CD4-positive, alpha-beta memory T cell (primary cell): ENCODE results near the gene LIG3. TPM values are rescaled to one million over a fixed set of nuclear protein-coding genes. Genes with fewer than 3 reads are reported as not detected.
A peak's percentile ranks its signal among the peaks of the same experiment; 100 is the strongest.
"Not testable (repeated sequence)": the region's sequence is repeated elsewhere in the genome, so short reads cannot be mapped to it uniquely, and the experiment has no call there.

ENCODE experiments used
- CTCF ChIA-PET: fragments of 350-600 bp; sonication (Branson Sonifier 250); formaldehyde crosslinking; loops from one replicate; lab custom pipeline; 2021; ENCODE audit warnings: inconsistent platforms; ENCODE audit not compliant: partially characterized antibody; lab: Charles Lee
- POLR2A ChIA-PET: fragments of 350-600 bp; sonication (Branson Sonifier 250); formaldehyde crosslinking; loops from one replicate; lab custom pipeline; 2021; ENCODE audit not compliant: partially characterized antibody; lab: Charles Lee
- DNase-seq, 5 donors: peaks; one replicate each; pipeline versions ENCODE4 v3.0.0 to v3.0.0-alpha.2; 2020 to 2022; ENCODE audit warnings: mixed read lengths in 1 of 5
- H3K27ac ChIP-seq: one replicate; pipeline ENCODE4 v1.7.0; 2013; ENCODE audit warnings: low read depth, low read length
- H3K27me3 ChIP-seq: 2 replicates; pipeline ENCODE4 v1.7.0; 2013; ENCODE audit warnings: mild to moderate bottlenecking, low read length, moderate library complexity; ENCODE audit not compliant: insufficient read depth
- H3K36me3 ChIP-seq: 2 replicates; pipeline ENCODE4 v1.7.0; 2013; ENCODE audit warnings: mild to moderate bottlenecking, low read length, moderate library complexity; ENCODE audit not compliant: insufficient read depth
- H3K4me1 ChIP-seq: 2 replicates; pipeline ENCODE4 v1.7.0; 2013; ENCODE audit warnings: mild to moderate bottlenecking, low read length, moderate library complexity; ENCODE audit not compliant: insufficient read depth
- H3K4me3 ChIP-seq, 2 donors: one replicate each; pipeline ENCODE4 v1.7.0; 2013; ENCODE audit warnings: low read length in 2 of 2, mild to moderate bottlenecking in 1 of 2
- H3K9me3 ChIP-seq, 2 donors: one replicate each; pipeline ENCODE4 v1.7.0; 2013; ENCODE audit warnings: low read length in 2 of 2, control low read depth in 1 of 2; ENCODE audit not compliant: control insufficient read depth in 1 of 2
- H3K27ac Mint-ChIP-seq, 7 donors: one replicate each; pipeline ENCODE4 v1.8.0; 2020 to 2021; ENCODE audit warnings: mixed read lengths in 7 of 7, mild to moderate bottlenecking in 6 of 7, inconsistent platforms in 3 of 7, moderate library complexity in 3 of 7
- H3K27me3 Mint-ChIP-seq, 2 donors: one replicate each; pipeline ENCODE4 v1.8.0; 2020 to 2021; ENCODE audit warnings: mixed read lengths in 2 of 2
- H3K36me3 Mint-ChIP-seq, 2 donors: one replicate each; pipeline ENCODE4 v1.8.0; 2020 to 2021; ENCODE audit warnings: mixed read lengths in 2 of 2, inconsistent platforms in 1 of 2, mild to moderate bottlenecking in 1 of 2
- H3K4me1 Mint-ChIP-seq, 4 donors: one replicate each; pipeline ENCODE4 v1.8.0; 2020 to 2021; ENCODE audit warnings: mixed read lengths in 4 of 4, mild to moderate bottlenecking in 1 of 4
- H3K4me3 Mint-ChIP-seq, 8 donors: one replicate each; pipeline ENCODE4 v1.8.0; 2020 to 2021; ENCODE audit warnings: mixed read lengths in 8 of 8, mild to moderate bottlenecking in 7 of 8, moderate library complexity in 6 of 8, inconsistent platforms in 3 of 8
- H3K9me3 Mint-ChIP-seq, 8 donors: one replicate each; pipeline ENCODE4 v1.8.0; 2020 to 2021; ENCODE audit warnings: mixed read lengths in 8 of 8, mild to moderate bottlenecking in 5 of 8, inconsistent platforms in 3 of 8, moderate library complexity in 1 of 8
- intact Hi-C: fragments of 100-400 bp; cut with micrococcal nuclease; formaldehyde crosslinking; loops from one replicate; pipeline ENCODE4 v1.15.1; 2023
- polyA plus RNA-seq, 2 donors: library from polyadenylated mRNA; unstranded; fragments of 300-500 nt; fragmentation: Illumina TruSeq; gene quantifications; one replicate each; pipeline ENCODE4 v1.2.3, GENCODE V29; 2021
- total RNA-seq, 2 experiments: library from RNA; stranded (reverse); gene quantifications; one replicate each; pipeline ENCODE4 v1.2.3, GENCODE V29; 2021

The LIG3 gene
- total and polyA plus RNA-seq, 4 experiments from 2014 or later = 7.7 to 50.8 (median 29.1) TPM

DNA sequence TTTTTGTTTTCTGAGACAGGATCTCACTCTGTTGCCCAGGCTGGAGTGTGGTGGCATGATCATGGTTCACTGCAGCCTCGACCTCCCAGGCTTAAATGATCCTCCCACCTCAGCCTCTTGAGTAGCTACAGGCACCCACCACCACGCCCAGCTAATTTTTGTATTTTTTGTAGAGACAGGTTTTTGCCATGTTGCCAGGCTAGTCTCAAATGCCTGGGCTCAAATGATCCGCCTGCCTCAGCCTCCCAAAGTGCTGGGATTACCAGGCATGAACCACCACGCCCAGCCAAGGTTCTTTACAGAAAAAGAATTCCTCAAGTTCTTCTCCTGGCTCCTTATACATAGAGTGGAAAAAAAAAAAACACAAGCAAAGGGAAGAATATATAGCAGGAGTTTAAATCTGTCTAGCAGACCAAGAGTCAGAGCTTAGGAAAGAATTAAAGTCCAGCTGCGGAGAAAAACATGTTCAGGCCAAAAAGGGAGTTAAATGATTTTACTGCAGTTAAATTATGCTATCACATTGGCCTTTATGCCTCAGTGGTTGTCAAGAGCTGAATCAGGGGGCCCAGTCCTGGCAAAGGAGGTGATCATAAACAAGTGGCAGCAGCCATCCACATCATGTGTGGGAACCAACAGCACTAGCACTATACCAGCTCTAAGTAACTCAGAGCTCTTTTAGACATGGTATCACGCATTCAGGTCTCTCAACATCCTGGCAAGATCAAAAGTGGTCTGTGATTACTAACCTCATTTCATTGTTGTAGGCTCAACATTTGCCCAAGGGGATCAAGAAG lies 39.3 kb downstream of the LIG3 start:
- Histone ChIP-seq H3K9me3 (no peaks in the 10 kb centered on the region), H3K27ac (no peak overlapping the region), H3K36me3 (peaks cover 47% of the 10 kb centered on the region), H3K4me1 (peaks cover 42% of the 10 kb centered on the region), H3K27me3 (no peaks in the 10 kb centered on the region), H3K4me3 (no peak overlapping the region)
- ChIA-PET POLR2A (interaction anchor here (0.9 to 4.5 kb wide), 7 partner anchors 10 to 69 kb away, joined by 3 to 107 read pairs (median 4); partner anchors contain the start of gene RFFL), CTCF (interaction anchor here (0.6 to 2.8 kb wide), 6 partner anchors 9 to 76 kb away, joined by 3 to 14 read pairs (median 6); partner anchors contain the start of gene RFFL)
- Mint-ChIP-seq H3K27me3 (no peaks in the 10 kb centered on the region), H3K9me3 (no peaks in the 10 kb centered on the region), H3K27ac (peak overlapping the region; percentile 7 to 97 (median 82)), H3K4me3 (no peak overlapping the region), H3K4me1 (peaks cover 42 to 68% (median 56%) of the 10 kb centered on the region in 4 donors), H3K36me3 (peaks cover 51 to 69% of the 10 kb centered on the region in 2 donors)
- no peak for DNase-seq
- intact Hi-C loops = no loop called here

DNA sequence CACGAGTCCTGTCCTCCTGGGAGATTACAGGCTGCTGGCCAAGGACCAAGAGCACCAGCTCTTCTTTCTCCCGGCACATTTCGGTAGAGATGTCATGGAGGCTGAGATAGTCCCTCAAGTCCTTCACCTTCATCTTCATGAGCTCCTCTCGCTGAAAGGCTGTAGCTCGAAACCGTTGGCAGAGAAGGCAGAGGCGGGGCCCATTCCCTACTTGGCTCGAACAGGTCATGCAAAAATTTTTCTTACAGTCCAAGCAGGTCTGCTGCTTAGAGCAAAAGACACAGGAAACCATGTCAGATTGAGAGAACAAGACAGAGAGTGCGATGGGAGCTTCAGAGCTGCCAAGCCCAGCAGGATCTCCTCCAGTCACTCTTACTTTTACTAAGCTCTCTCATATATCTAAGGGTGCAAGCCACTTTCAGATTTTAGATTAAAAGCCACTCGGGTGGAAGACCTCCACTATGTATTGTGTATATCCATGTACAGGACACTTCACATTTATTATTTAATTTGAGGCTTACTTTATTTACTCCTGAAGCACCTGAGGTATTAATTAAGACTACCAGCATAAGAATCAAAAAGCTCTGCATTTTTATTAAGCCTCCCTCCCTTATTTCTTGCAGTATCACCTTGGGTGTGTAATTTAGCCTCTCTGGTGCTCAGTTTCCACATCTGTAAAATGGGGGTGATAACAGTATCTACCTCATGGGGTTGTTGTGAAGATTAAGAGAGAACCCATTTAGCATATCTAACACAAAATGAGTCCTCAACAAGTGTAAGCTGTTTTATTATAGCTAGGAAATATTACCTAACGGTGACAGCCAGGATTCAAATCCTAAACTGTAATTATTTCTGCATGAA lies 41.4 kb downstream of the LIG3 start:
- H3K4me1 Mint-ChIP-seq = peaks cover 45 to 75% (median 59%) of the 10 kb centered on the region in 4 donors
- H3K27ac Mint-ChIP-seq = peak overlapping the region; percentile 89 to 97 (median 96)
- H3K9me3 ChIP-seq = no peaks in the 10 kb centered on the region
- CTCF ChIA-PET = interaction anchor here (1.0 to 3.3 kb wide), 17 partner anchors 7 to 384 kb away, joined by 3 to 79 read pairs (median 4); partner anchors contain the start of genes RAD51D and RFFL
- peaks cover 27% of the 10 kb centered on the region for H3K36me3 ChIP-seq
- H3K4me1 ChIP-seq = peaks cover 42% of the 10 kb centered on the region
- H3K9me3 Mint-ChIP-seq = no peaks in the 10 kb centered on the region
- peak overlapping the region; percentile 66 for H3K27ac ChIP-seq
- intact Hi-C loops = loop anchor here (1.0 to 2.0 kb wide), 4 partner anchors 15 to 68 kb away; partner anchors contain the start of gene RFFL
- H3K4me3 Mint-ChIP-seq = peak overlapping the region in 6 of 8 donors; percentile 2 to 76 (median 54)
- H3K27me3 Mint-ChIP-seq = no peaks in the 10 kb centered on the region
- H3K27me3 ChIP-seq = no peaks in the 10 kb centered on the region
- no peak for DNase-seq
- POLR2A ChIA-PET = interaction anchor here (1.0 to 4.5 kb wide), 25 partner anchors 8 to 557 kb away, joined by 3 to 107 read pairs (median 7); partner anchors contain the start of genes CCT6B, LIG3, NLE1 and PEX12
- H3K36me3 Mint-ChIP-seq = peaks cover 41 to 64% of the 10 kb centered on the region in 2 donors
- no peak overlapping the region for H3K4me3 ChIP-seq

DNA sequence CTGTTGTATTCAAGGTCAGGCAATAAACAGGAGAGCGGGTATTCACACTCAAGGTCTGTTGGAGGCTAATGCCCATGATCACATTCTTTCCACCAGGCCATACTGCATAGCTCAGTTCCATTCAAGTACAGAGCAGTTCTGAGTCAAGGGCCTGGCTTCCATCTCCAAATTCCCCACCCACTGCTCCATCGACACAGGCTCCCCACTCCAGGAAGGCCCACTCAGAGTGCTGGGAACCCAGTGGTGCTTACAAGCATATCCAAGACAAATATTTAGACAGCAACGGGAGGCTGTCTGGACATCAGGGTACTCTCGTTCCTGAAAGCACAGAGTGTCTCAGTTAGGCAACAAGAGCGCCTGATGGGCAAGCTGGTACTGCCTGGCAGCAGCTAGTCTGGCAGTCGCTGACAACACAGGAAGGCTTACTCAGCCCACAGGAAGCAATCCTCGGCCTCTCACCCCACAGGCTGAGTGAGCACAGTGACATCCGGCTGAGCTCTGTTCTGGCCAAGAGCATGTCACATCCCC lies 42.3 kb downstream of the LIG3 start:
- Mint-ChIP-seq H3K4me1 (peaks cover 45 to 70% (median 58%) of the 10 kb centered on the region in 4 donors), H3K27me3 (no peaks in the 10 kb centered on the region), H3K4me3 (peak overlapping the region; percentile 57 to 76 (median 66)), H3K9me3 (no peaks in the 10 kb centered on the region), H3K36me3 (peaks cover 33 to 58% of the 10 kb centered on the region in 2 donors), H3K27ac (peak overlapping the region; percentile 92 to 98 (median 96))
- peak; percentile 59 to 84 (median 62) for DNase-seq
- no peak overlapping the region for H3K4me3 ChIP-seq
- no peaks in the 10 kb centered on the region for H3K9me3 ChIP-seq
- intact Hi-C loops = loop anchor here (1.0 to 2.0 kb wide), 5 partner anchors 14 to 67 kb away; partner anchors contain the start of gene RFFL
- H3K27me3 ChIP-seq = no peaks in the 10 kb centered on the region
- peaks cover 42% of the 10 kb centered on the region for H3K4me1 ChIP-seq
- CTCF ChIA-PET = interaction anchor here (1.0 to 3.3 kb wide), 21 partner anchors 8 to 384 kb away, joined by 3 to 79 read pairs (median 4); partner anchors contain the start of genes RAD51D and RFFL
- H3K27ac ChIP-seq = peak overlapping the region; percentile 66
- H3K36me3 ChIP-seq = peaks cover 19% of the 10 kb centered on the region
- POLR2A ChIA-PET = interaction anchor here (0.6 to 4.5 kb wide), 32 partner anchors 8 to 556 kb away, joined by 3 to 107 read pairs (median 5); partner anchors contain the start of genes CCT6B, FNDC8, NLE1 and PEX12

DNA sequence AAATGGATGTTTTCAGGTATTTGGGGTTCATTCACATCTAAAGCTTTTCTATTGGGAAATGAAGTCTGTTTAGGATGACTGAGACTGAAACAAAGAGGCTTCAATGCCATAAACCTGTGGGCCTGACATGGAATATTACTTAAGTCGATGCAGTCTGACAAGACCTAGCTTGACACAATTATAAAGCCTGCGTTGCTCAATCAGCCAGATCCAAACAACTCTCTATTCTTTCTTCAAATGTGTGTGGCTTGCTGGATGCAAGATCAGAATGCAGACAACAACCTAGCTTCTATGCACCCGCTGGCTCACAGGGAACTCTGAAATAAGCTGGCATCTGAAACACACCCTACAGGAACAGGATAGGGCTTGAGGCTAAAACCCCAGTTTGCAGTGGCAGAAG lies 43.2 kb downstream of the LIG3 start:
- peak overlapping the region; percentile 74 to 97 (median 96) for H3K27ac Mint-ChIP-seq

GRCh38 chr17:35025541-35025940 lies 45.2 kb downstream of the LIG3 start:
- peaks cover 50% of the 10 kb centered on the region for H3K4me1 ChIP-seq
- no peaks in the 10 kb centered on the region for H3K27me3 ChIP-seq
- Mint-ChIP-seq H3K4me3 (no peak overlapping the region), H3K9me3 (no peaks in the 10 kb centered on the region), H3K27me3 (no peaks in the 10 kb centered on the region), H3K4me1 (peaks cover 44 to 56% (median 48%) of the 10 kb centered on the region in 4 donors), H3K36me3 (peaks cover 12 to 38% of the 10 kb centered on the region in 2 donors), H3K27ac (peak overlapping the region; percentile 15 to 97 (median 68))
- ChIA-PET POLR2A (interaction anchor here (0.8 to 3.2 kb wide), 6 partner anchors 9 to 64 kb away, joined by 3 to 15 read pairs (median 4); partner anchors contain the start of gene RFFL), CTCF (interaction anchor here (1.0 to 2.1 kb wide), 2 partner anchors 17 to 38 kb away, joined by 5 to 8 read pairs; partner anchors contain the start of gene RFFL)
- H3K27ac ChIP-seq = no peak overlapping the region
- H3K36me3 ChIP-seq = peaks cover 5% of the 10 kb centered on the region
- DNase-seq = no peak
- H3K9me3 ChIP-seq = no peaks in the 10 kb centered on the region
- intact Hi-C loops = no loop called here
- no peak overlapping the region for H3K4me3 ChIP-seq

More for the DNA sequence above, 43.2 kb downstream of the LIG3 start:
- peaks cover 44 to 66% (median 53%) of the 10 kb centered on the region in 4 donors for H3K4me1 Mint-ChIP-seq
- Histone ChIP-seq H3K4me3 (no peak overlapping the region), H3K27me3 (no peaks in the 10 kb centered on the region), H3K36me3 (peaks cover 15% of the 10 kb centered on the region), H3K9me3 (no peaks in the 10 kb centered on the region), H3K4me1 (peaks cover 46% of the 10 kb centered on the region), H3K27ac (peak overlapping the region; percentile 66)
- DNase-seq = no peak
- H3K4me3 Mint-ChIP-seq = peak overlapping the region in 6 of 8 donors; percentile 50 to 76 (median 64)
- no peaks in the 10 kb centered on the region for H3K27me3 Mint-ChIP-seq
- intact Hi-C loops = loop anchor here (1.0 to 2.0 kb wide), 3 partner anchors 13 to 27 kb away; no protein-coding TSS in a partner anchor
- ChIA-PET CTCF (interaction anchor here (1.0 to 3.3 kb wide), 14 partner anchors 11 to 96 kb away, joined by 3 to 79 read pairs (median 8); partner anchors contain the start of genes RAD51D and RFFL), POLR2A (interaction anchor here (0.9 to 4.5 kb wide), 22 partner anchors 9 to 555 kb away, joined by 3 to 107 read pairs (median 5); partner anchors contain the start of genes CCT6B, NLE1, PEX12 and RFFL)
- H3K36me3 Mint-ChIP-seq = peaks cover 25 to 49% of the 10 kb centered on the region in 2 donors
- H3K9me3 Mint-ChIP-seq = no peaks in the 10 kb centered on the region

- H3K27ac ChIP-seq, H3K27me3 Mint-ChIP-seq, H3K9me3 ChIP-seq, intact Hi-C loops, H3K9me3 Mint-ChIP-seq, DNase-seq, H3K27me3 ChIP-seq, H3K4me3 Mint-ChIP-seq, H3K4me3 ChIP-seq, H3K36me3 ChIP-seq: not testable (repeated sequence)
- POLR2A ChIA-PET = interaction anchor here (1.1 kb wide), 1 partner anchor 26 kb away, joined by 3 read pairs; no protein-coding TSS in a partner anchor
- peak overlapping the region in 6 of 7 donors; percentile 0 to 82 (median 62) for H3K27ac Mint-ChIP-seq
- H3K4me1 ChIP-seq = peaks cover 33% of the 10 kb centered on the region
- CTCF ChIA-PET = interaction anchor here (0.7 to 1.2 kb wide), 4 partner anchors 9 to 59 kb away, joined by 3 to 6 read pairs (median 4); partner anchors contain the start of gene RFFL
- H3K4me1 Mint-ChIP-seq = peaks cover 36 to 42% (median 39%) of the 10 kb centered on the region in 4 donors
- peaks cover 20 to 38% of the 10 kb centered on the region in 2 donors for H3K36me3 Mint-ChIP-seq
These were observed 47.8 kb downstream of the LIG3 start for GRCh38 chr17:35028097-35028496.
